B cell (primary cell): ENCODE results near the gene PARVB. TPM values are rescaled to one million over a fixed set of nuclear protein-coding genes. Genes with fewer than 3 reads are reported as not detected.
A peak's percentile ranks its signal among the peaks of the same experiment; 100 is the strongest.

Experiments used
- ATAC-seq: fragments of 200-7000 bp; cut with Tn5 transposase; one replicate; pipeline ENCODE4 v1.10.0; 2021; ENCODE audit warnings: low read depth, mild to moderate bottlenecking, moderate number of reproducible peaks, moderate library complexity
- CTCF ChIA-PET: fragments of 350-600 bp; sonication (Branson Sonifier 250); formaldehyde crosslinking; loops from one replicate; lab custom pipeline; 2021; ENCODE audit warnings: antibody characterized with exemption, inconsistent platforms; lab: Charles Lee
- POLR2A ChIA-PET: fragments of 350-600 bp; sonication (Branson Sonifier 250); formaldehyde crosslinking; loops from one replicate; lab custom pipeline; 2021; ENCODE audit warnings: antibody characterized with exemption; lab: Charles Lee
- DNase-seq: peaks from one replicate; pipeline ENCODE4 v3.0.0; 2013
- H2AFZ ChIP-seq: 2 replicates; pipeline ENCODE4 v1.6.1; 2012; ENCODE audit warnings: mild to moderate bottlenecking, low read depth, low read length; ENCODE audit not compliant: insufficient read depth, poor library complexity, severe bottlenecking
- H3K27ac ChIP-seq, 2 donors: 1 replicate in 1 of 2; 2 replicates in 1 of 2; pipeline ENCODE4 v1.5.1; 2012 to 2013; ENCODE audit warnings: low read length in 2 of 2, mild to moderate bottlenecking in 2 of 2, moderate library complexity in 1 of 2
- H3K27me3 ChIP-seq, 4 experiments: fragments of 200-600 bp in 1 of 4; sonication (generic) in 1 of 4; replicated peaks in 1 of 4; 1 replicate in 2 of 4; 2 replicates in 2 of 4; pipeline versions ENCODE4 v1.6.1 to v1.7.0; 2013 to 2016; ENCODE audit warnings: low read length in 3 of 4, mild to moderate bottlenecking in 2 of 4, mixed read lengths in 1 of 4, moderate library complexity in 1 of 4; ENCODE audit not compliant: insufficient read depth in 4 of 4, control insufficient read depth in 3 of 4; ENCODE audit errors: control extremely low read depth in 1 of 4
- H3K36me3 ChIP-seq, 2 experiments: replicated peaks in 1 of 2; 1 replicate in 1 of 2; 2 replicates in 1 of 2; pipeline versions ENCODE4 v1.6.1 to v1.7.1; 2013; ENCODE audit warnings: low read length in 1 of 2; ENCODE audit not compliant: insufficient read depth in 2 of 2, control insufficient read depth in 1 of 2; ENCODE audit errors: control extremely low read depth in 1 of 2, extremely low read depth in 1 of 2
- H3K4me1 ChIP-seq, 2 donors: fragments of 200-600 bp in 1 of 2; sonication (generic) in 1 of 2; 1 replicate in 1 of 2; 2 replicates in 1 of 2; pipeline versions ENCODE4 v1.5.1 to v1.6.1; 2013 to 2017; ENCODE audit warnings: low read length in 2 of 2; ENCODE audit not compliant: control insufficient read depth in 2 of 2, insufficient read depth in 2 of 2
- H3K4me2 ChIP-seq: replicated peaks from 2 replicates; pipeline ENCODE3; 2012; ENCODE audit warnings: mild to moderate bottlenecking, low read depth, low read length; ENCODE audit not compliant: poor library complexity, severe bottlenecking
- H3K4me3 ChIP-seq, 5 experiments: fragments of 200-600 bp in 1 of 5; sonication (generic) in 1 of 5; 1 replicate in 3 of 5; 2 replicates in 2 of 5; pipeline versions ENCODE4 v1.5.1 to v1.7.0; 2011 to 2016; ENCODE audit warnings: low read length in 4 of 5, mild to moderate bottlenecking in 4 of 5, low read depth in 2 of 5, control low read depth in 1 of 5, moderate library complexity in 1 of 5; ENCODE audit not compliant: insufficient read depth in 1 of 5; ENCODE audit errors: control extremely low read depth in 1 of 5, extremely low read depth in 1 of 5
- H3K79me2 ChIP-seq: fragments of 200-600 bp; sonication (generic); one replicate; pipeline ENCODE4 v1.6.0; 2016; ENCODE audit warnings: low read length; ENCODE audit not compliant: control insufficient read depth, insufficient read depth
- H3K9ac ChIP-seq: fragments of 200-600 bp; sonication (generic); 2 replicates; pipeline ENCODE4 v1.6.1; 2017; ENCODE audit warnings: mild to moderate bottlenecking, low read length, moderate library complexity
- H3K9me3 ChIP-seq, 3 donors: one replicate each; pipeline versions ENCODE4 v1.6.1 to v1.7.1; 2013; ENCODE audit warnings: low read length in 2 of 3; ENCODE audit not compliant: control insufficient read depth in 2 of 3, insufficient read depth in 1 of 3; ENCODE audit errors: control extremely low read depth in 1 of 3
- H4K20me1 ChIP-seq: 2 replicates; pipeline ENCODE4 v1.6.0; 2012; ENCODE audit warnings: mild to moderate bottlenecking, low read length; ENCODE audit not compliant: insufficient read depth, control insufficient read depth, poor library complexity, severe bottlenecking
- H3K27ac Mint-ChIP-seq: one replicate; pipeline ENCODE4 v1.8.0; 2021; ENCODE audit warnings: mixed read lengths
- H3K27me3 Mint-ChIP-seq: one replicate; pipeline ENCODE4 v1.8.0; 2021; ENCODE audit warnings: mixed read lengths
- H3K4me1 Mint-ChIP-seq: one replicate; pipeline ENCODE4 v1.8.0; 2021; ENCODE audit warnings: mixed read lengths
- H3K4me3 Mint-ChIP-seq: one replicate; pipeline ENCODE4 v1.8.0; 2021; ENCODE audit warnings: mixed read lengths
- H3K9me3 Mint-ChIP-seq: one replicate; pipeline ENCODE4 v1.8.0; 2022; ENCODE audit warnings: mixed read lengths; ENCODE audit not compliant: insufficient read depth
- CTCF ChIP-seq: fragments of 200-600 bp; IDR thresholded peaks from one replicate; pipeline ENCODE4 v1.8.0; 2022; ENCODE audit warnings: antibody characterized with exemption, mild to moderate bottlenecking
- EZH2 ChIP-seq: IDR thresholded peaks from 2 replicates; pipeline ENCODE4 v1.6.1; 2012; ENCODE audit warnings: borderline replicate concordance, low read depth, mild to moderate bottlenecking, moderate library complexity, low read length; ENCODE audit not compliant: insufficient read depth, poor library complexity, severe bottlenecking
- WGBS: methylation state at CpG from one replicate; pipeline ENCODE4 v1.1.5; 2013; ENCODE audit warnings: missing lambda C conversion rate; ENCODE audit not compliant: insufficient coverage; 5-methylcytosine and 5-hydroxymethylcytosine counted together
- intact Hi-C: fragments of 100-400 bp; cut with micrococcal nuclease; formaldehyde crosslinking; loops from one replicate; pipeline ENCODE4 v1.10.0; 2022
- polyA plus RNA-seq: library from polyadenylated mRNA; depleted of rRNA; stranded (reverse); fragments of >200 nt; gene quantifications from 2 replicates; pipeline ENCODE4 v1.2.3, GENCODE V29; 2012
- total RNA-seq, 2 donors: library from RNA; stranded (reverse); fragments of 120-200 nt in 1 of 2; gene quantifications; 1 replicate in 1 of 2; 2 replicates in 1 of 2; pipeline versions ENCODE4 v1.2.3 to v1.2.4, GENCODE V29; 2013 to 2022

The PARVB gene
- total and polyA plus RNA-seq, 2 donors (not counting 1 experiment from before 2014, with no cell fraction given): 48.0 to 49.4 TPM

GRCh38 chr22:44214187-44214586, 190.1 kb downstream of the PARVB start:
- Histone ChIP-seq H3K36me3 (no peaks in the 10 kb centered on the region), H3K4me3 (no peak overlapping the region), H3K9me3 (peaks cover 0 to 13% (median 11%) of the 10 kb centered on the region in 3 donors), H4K20me1 (no peaks in the 10 kb centered on the region), H2AFZ (no peak overlapping the region), H3K79me2 (no peaks in the 10 kb centered on the region), H3K9ac (no peak overlapping the region), H3K4me1 (no peaks in the 10 kb centered on the region), H3K4me2 (no peak overlapping the region), H3K27ac (no peak overlapping the region), H3K27me3 (no peaks in the 10 kb centered on the region)
- TF ChIP-seq CTCF (no peak), EZH2 (no peak)
- 93% methylated on average over 3 of the region's 3 CpGs for WGBS
- H3K9me3 Mint-ChIP-seq: peaks cover 6% of the 10 kb centered on the region
- intact Hi-C loops: no loop called here
- H3K27ac Mint-ChIP-seq: no peak overlapping the region
- ChIA-PET CTCF (no interaction called here), POLR2A (no interaction called here)
- no peak for ATAC-seq
- peak; percentile 1 for DNase-seq
- H3K27me3 Mint-ChIP-seq: no peaks in the 10 kb centered on the region
- no peak overlapping the region for H3K4me3 Mint-ChIP-seq
- H3K4me1 Mint-ChIP-seq: peaks cover 10% of the 10 kb centered on the region

GRCh38 chr22:44214764-44215163, 190.7 kb downstream of the PARVB start:
- ChIA-PET POLR2A (no interaction called here), CTCF (interaction anchor here (0.6 kb wide), 1 partner anchor 335 kb away, joined by 4 read pairs; no protein-coding TSS in a partner anchor)
- Mint-ChIP-seq H3K27ac (no peak overlapping the region), H3K9me3 (peaks cover 3% of the 10 kb centered on the region), H3K4me3 (no peak overlapping the region), H3K4me1 (peaks cover 6% of the 10 kb centered on the region), H3K27me3 (no peaks in the 10 kb centered on the region)
- H3K79me2 ChIP-seq: no peaks in the 10 kb centered on the region
- ATAC-seq (no peak), DNase-seq (no peak)
- H3K4me2 ChIP-seq: no peak overlapping the region
- H3K4me3 ChIP-seq: no peak overlapping the region
- WGBS: 96% methylated on average over 4 of the region's 6 CpGs
- H3K27ac ChIP-seq: no peak overlapping the region
- no peak overlapping the region for H2AFZ ChIP-seq
- no peaks in the 10 kb centered on the region for H3K36me3 ChIP-seq
- TF ChIP-seq EZH2 (no peak), CTCF (no peak)
- intact Hi-C loops: no loop called here
- H3K4me1 ChIP-seq: no peaks in the 10 kb centered on the region
- H4K20me1 ChIP-seq: no peaks in the 10 kb centered on the region
- H3K9me3 ChIP-seq: peaks cover 0 to 11% (median 8%) of the 10 kb centered on the region in 3 donors
- no peaks in the 10 kb centered on the region for H3K27me3 ChIP-seq
- H3K9ac ChIP-seq: no peak overlapping the region
